Measurements from ENCODE around the gene NKX2-1. TPM values are rescaled to one million over a fixed set of nuclear protein-coding genes. Genes with fewer than 3 reads are reported as not detected.

Gene NKX2-1
- total RNA-seq, 4 donors from 2014 or later, result not detected

- TF ChIP-seq CTCF (IDR thresholded peaks at IDR 0.05; ENCODE audit: low read depth), result no peak
Observed at GRCh38 chr14:36529062-36529461, 9.0 kb upstream of the NKX2-1 start.

- TF ChIP-seq CTCF (IDR thresholded peaks at IDR 0.05; ENCODE audit: low read depth), result no peak
Observed at GRCh38 chr14:36525746-36526099, 5.7 kb upstream of the NKX2-1 start.

GRCh38 chr14:36524874-36525745 lies 5.1 kb upstream of the NKX2-1 start:
- no peak for TF ChIP-seq CTCF (IDR thresholded peaks at IDR 0.05; ENCODE audit: low read depth)

DNA sequence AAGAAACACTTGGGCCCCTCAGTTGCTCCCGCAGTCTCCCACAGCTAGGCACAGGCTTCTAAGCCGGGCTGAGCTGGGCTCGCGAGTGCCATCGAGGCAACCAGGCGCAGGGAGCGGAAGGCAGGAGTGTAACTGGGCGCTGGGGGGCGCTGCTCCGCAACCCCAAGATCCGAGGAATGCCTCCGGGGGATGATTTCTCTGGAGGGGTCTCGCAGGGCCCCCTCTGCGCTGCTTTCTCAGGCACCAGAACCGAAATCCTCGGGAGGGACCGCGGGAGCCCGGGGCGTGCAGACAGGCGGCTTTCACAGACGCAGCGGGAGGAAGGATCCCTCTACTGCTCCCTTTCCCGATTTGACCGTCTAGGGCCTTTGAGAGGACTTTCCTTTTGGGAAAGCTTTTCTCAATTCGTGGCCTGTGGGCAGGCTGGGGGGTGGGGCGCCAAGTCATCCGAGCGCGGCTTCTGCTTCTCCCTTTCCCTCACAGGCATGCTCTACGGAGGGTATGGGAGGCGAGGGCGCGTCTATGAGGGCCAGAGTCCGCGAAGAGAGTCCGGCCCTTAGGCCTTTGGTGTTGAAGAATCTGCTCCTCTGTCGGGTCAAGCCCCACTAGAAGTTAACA lies 4.3 kb upstream of the NKX2-1 start:
- no peak for TF ChIP-seq CTCF (IDR thresholded peaks at IDR 0.05; ENCODE audit: low read depth)

GRCh38 chr14:36522972-36523715 lies 3.1 kb upstream of the NKX2-1 start:
- no peak for TF ChIP-seq CTCF (IDR thresholded peaks at IDR 0.05; ENCODE audit: low read depth)

DNA sequence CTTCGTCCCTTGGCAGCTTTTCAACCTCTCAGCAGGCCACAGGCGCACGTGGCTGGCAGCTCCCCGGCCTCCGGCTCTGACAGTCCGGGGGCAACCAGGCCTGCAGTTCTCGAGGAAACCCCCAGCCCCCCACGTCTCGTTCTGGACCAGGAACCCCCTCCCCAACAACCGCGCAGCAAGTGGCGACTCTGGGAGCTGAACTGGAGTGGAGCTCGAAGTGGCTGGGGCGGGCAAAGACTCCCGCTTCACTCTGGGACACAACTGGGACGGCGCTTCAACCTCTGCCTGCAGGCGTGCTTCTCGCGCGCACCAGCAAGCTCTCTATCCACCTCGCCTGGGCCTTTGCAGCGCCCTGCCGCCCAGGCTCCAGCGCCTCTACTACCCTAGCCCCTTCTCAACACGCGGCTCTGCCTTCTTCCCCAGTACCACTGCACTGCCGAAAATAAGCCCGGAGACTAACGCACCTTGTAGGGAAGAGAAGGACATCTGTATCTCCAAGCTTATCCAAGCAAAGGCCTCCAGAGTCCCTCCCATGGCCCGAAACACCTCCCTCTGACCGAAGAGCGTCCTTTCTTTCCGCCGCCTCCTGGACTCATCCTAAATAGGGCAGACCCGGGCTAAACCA lies 2.4 kb upstream of the NKX2-1 start:
- TF ChIP-seq CTCF (IDR thresholded peaks at IDR 0.05; ENCODE audit: low read depth), result no peak

Measured in subcutaneous adipose tissue (tissue), 4 donors.